ENCODE measurements around the gene KCND3.

The KCND3 gene

GRCh38 chr1:111988377-111988742, 1.1 kb downstream of the KCND3 start:
- DNase-seq: no peak

GRCh38 chr1:111987502-111987901, 2.0 kb downstream of the KCND3 start:
- DNase-seq: no peak

GRCh38 chr1:111983500-111983899, 6.0 kb downstream of the KCND3 start:
- DNase-seq: no peak

GRCh38 chr1:111982428-111982827, 7.0 kb downstream of the KCND3 start:
- no peak for DNase-seq

GRCh38 chr1:111981871-111982270, 7.6 kb downstream of the KCND3 start:
- no peak for DNase-seq

GRCh38 chr1:111981090-111981489, 8.4 kb downstream of the KCND3 start:
- DNase-seq: no peak

GRCh38 chr1:111980686-111981085, 8.8 kb downstream of the KCND3 start:
- no peak for DNase-seq

GRCh38 chr1:111978695-111979094, 10.8 kb downstream of the KCND3 start:
- no peak for DNase-seq

- no peak for DNase-seq
Measured at GRCh38 chr1:111977378-111977777, 12.1 kb downstream of the KCND3 start.

GRCh38 chr1:111976842-111977241, 12.6 kb downstream of the KCND3 start:
- DNase-seq: no peak

GRCh38 chr1:111976332-111976731, 13.1 kb downstream of the KCND3 start:
- no peak for DNase-seq

- DNase-seq: no peak
Measured at GRCh38 chr1:111973150-111973790, 16.2 kb downstream of the KCND3 start.

GRCh38 chr1:111971396-111971795, 18.1 kb downstream of the KCND3 start:
- DNase-seq: no peak

GRCh38 chr1:111968511-111968910, 21.0 kb downstream of the KCND3 start:
- DNase-seq: no peak

- no peak for DNase-seq
Measured at GRCh38 chr1:111967886-111968285, 21.6 kb downstream of the KCND3 start.

GRCh38 chr1:111967067-111967690, 22.3 kb downstream of the KCND3 start:
- DNase-seq: no peak

- DNase-seq: no peak
Measured at GRCh38 chr1:111965781-111966443, 23.6 kb downstream of the KCND3 start.

GRCh38 chr1:111963985-111964738, 25.3 kb downstream of the KCND3 start:
- no peak for DNase-seq

GRCh38 chr1:111961773-111962565, 27.5 kb downstream of the KCND3 start:
- no peak for DNase-seq

GRCh38 chr1:111961016-111961415, 28.5 kb downstream of the KCND3 start:
- no peak for DNase-seq

- no peak for DNase-seq
Measured at GRCh38 chr1:111959436-111959835, 30.0 kb downstream of the KCND3 start.

- no peak for DNase-seq
Measured at GRCh38 chr1:111958851-111959250, 30.6 kb downstream of the KCND3 start.

- DNase-seq: no peak
Measured at GRCh38 chr1:111958075-111958474, 31.4 kb downstream of the KCND3 start.
